Inferior parietal cortex (tissue), 1 donor: ENCODE data around the gene DYNC2I2.

ENCODE experiments used
- DNase-seq: peaks from one replicate; pipeline ENCODE4 v3.0.0-alpha.2; 2016; ENCODE audit errors: extremely low spot score

Gene DYNC2I2

GRCh38 chr9:128636024-128636390 is 20.6 kb downstream of the DYNC2I2 start:
- no peak for DNase-seq

- DNase-seq = no peak
Observed at GRCh38 chr9:128635266-128636023, 21.2 kb downstream of the DYNC2I2 start.

GRCh38 chr9:128634651-128635262 is 21.9 kb downstream of the DYNC2I2 start:
- no peak for DNase-seq

GRCh38 chr9:128634111-128634510 is 22.5 kb downstream of the DYNC2I2 start:
- DNase-seq = no peak

- no peak for DNase-seq
Observed at GRCh38 chr9:128633601-128634000, 23.0 kb downstream of the DYNC2I2 start.

- no peak for DNase-seq
Observed at GRCh38 chr9:128633057-128633456, 23.6 kb downstream of the DYNC2I2 start.

DNA sequence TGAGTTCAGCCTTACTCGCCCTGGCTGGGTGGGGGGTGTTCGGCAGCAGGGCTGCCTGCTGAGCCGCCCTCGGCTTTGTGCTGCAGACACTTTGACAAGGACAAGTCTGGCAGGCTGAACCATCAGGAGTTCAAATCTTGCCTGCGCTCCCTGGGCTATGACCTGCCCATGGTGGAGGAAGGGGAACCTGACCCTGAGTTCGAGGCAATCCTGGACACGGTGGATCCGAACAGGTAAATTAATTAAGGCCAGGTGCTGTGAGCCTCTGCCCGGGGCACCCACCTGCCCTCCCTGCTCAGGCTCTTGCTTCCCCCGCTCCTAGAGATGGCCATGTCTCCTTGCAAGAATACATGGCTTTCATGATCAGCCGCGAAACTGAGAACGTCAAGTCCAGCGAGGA is 24.2 kb downstream of the DYNC2I2 start:
- no peak for DNase-seq

- no peak for DNase-seq
Observed at GRCh38 chr9:128632066-128632465, 24.6 kb downstream of the DYNC2I2 start.

DNA sequence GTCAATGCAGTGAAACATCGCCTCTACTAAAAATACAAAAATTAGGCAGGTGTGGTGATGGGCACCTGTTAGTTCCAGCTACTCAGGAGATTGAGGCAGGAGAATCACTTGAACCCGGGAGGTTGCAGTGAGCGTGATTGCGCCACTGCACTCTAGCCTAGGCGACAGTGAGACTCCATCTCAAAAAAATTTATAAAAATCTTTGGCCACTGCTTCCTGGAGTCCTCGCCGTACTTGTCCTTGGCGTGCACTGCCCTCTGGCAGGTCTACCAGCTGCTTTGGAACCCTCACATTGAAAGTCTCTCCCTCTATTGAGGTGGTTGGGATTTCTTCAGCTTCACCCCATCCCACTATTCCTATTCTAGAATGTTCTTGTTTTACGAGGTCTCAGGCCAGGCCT is 25.0 kb downstream of the DYNC2I2 start:
- no peak for DNase-seq

GRCh38 chr9:128629852-128630545 is 26.6 kb downstream of the DYNC2I2 start:
- no peak for DNase-seq

DNA sequence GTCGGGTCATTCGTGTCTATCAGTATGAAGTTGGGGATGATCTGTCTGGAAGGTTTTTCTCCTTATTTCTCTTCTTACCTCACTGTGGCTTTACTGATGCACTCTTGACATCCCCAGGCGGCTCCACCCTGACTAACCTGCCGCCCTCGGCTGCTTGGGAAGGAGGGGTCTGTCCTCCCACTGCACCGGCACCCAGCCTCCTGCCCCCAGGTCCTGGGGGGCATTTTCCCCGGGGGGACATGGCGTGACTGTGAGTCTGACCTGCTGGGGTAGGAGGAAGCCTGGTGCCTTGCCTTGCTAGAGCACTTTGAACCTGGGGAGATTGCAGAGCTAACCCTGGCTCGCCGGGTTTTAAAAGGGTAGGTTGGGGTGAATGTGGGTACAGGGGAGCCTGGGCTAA is 27.5 kb downstream of the DYNC2I2 start:
- DNase-seq = no peak

- DNase-seq = no peak
Observed at GRCh38 chr9:128628471-128629048, 28.1 kb downstream of the DYNC2I2 start.

GRCh38 chr9:128627906-128628305 is 28.7 kb downstream of the DYNC2I2 start:
- DNase-seq = no peak

DNA sequence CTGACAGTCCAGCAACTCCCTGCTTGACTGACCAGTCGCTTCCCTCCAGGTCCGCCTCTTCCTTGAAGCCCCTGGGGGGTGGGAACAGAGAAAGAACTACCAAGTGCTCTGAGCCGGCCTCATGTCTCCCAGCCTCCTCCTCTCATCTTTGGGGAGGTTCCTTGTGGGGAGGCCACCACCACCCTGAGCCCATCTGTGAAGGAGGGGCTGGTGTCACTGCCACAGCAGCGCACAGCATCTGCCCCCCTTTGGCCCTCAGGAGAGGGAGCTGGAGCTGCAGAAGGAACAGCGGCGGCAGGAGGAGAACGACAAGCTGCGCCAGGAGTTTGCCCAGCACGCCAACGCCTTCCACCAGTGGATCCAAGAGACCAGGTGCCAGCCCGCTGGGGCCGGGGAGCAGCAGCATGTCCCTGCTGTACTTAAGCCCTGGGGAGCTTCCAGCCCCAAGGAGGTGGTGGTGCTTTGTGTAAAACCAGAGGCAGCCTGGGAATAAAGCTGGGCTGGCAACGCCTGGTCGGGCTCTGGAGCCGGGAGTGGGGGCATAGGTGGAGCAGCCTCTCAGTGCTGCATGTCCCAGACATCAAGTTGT is 29.4 kb downstream of the DYNC2I2 start:
- no peak for DNase-seq

GRCh38 chr9:128626181-128626580 is 30.5 kb downstream of the DYNC2I2 start:
- DNase-seq = no peak

DNA sequence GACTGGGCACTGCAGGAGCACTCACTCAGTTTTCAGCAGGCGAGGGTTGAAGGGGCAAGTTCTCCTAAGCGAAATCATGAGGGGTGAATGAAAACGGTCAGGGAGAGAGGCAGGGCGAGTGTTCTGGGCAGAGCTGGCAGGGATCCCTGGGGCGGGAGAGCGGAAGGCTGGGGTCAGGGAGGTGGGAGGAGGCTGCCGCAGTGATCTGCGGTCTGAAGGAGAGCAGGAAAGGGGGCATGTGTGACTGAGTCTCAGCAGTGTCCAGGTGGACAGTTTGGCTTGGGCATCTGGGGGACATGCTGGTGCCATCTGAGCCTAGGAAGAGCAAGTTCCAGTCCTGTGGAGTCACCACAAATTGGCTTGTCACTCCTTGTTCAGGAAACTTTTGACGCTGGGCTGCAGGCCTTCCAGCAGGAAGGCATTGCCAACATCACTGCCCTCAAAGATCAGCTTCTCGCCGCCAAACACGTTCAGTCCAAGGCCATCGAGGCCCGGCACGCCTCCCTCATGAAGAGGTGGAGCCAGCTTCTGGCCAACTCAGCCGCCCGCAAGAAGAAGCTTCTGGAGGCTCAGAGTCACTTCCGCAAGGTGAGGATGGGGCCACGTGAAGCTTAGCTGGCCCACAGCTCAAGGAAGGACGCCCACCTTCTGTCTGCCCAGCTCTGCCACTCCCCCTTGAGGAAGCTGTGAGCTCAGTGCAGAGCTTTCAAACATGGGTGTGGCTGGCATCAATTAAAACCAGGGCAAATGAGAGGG is 31.1 kb downstream of the DYNC2I2 start:
- DNase-seq = no peak

DNA sequence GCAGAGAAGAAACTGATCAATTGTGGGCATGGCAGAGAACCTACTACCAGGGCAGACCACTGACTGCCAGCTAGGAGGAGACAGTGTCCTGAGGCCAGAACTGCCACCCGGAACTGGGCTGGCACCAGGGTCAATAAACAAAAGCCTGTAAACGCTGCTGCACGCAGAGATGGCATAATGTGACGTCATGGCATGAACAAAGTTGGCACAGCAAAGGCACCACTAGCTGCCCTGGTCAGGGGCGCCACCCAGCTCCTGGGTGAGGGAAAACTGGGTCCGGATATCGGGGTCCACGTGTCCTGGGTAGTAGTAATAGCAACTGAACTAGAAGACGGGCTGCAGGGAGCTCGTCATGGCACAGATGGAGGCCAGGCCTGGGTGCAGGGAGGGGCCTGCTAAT is 32.1 kb downstream of the DYNC2I2 start:
- DNase-seq = no peak

DNA sequence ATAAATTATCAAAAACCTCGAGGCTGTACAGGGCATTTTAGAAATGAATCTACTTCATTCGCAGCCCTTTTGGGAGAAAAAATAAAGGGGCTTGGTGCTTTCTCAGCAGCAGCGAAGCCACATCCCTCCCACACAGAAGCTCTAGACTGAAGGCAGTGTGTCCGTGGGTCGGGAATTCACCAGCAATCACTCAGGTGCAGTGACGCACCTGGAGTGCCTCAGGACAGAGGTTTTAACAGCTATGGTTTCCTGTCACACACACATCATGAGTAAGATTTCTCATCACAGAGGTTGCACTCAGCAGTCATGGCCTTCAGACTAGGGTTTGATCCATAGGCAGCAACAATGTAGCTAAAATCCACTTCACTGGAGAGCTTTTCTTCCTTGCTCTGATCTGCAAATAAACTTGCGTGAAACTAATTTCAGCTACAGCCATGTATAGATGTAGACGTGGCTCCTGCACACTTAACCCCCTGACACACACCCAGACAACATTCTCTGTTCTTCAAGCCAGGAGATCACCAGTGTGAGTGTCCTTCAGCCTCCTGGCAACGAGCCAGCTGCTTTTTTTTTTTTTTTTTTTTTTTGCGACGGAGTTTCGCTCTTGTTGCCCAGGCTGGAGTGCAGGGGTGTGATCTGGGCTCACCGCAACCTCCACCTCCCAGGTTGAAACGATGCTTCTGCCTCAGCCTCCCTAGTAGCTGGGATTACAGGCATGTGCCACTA is 34.8 kb downstream of the DYNC2I2 start:
- DNase-seq = no peak

GRCh38 chr9:128619779-128620178 is 36.9 kb downstream of the DYNC2I2 start:
- no peak for DNase-seq

DNA sequence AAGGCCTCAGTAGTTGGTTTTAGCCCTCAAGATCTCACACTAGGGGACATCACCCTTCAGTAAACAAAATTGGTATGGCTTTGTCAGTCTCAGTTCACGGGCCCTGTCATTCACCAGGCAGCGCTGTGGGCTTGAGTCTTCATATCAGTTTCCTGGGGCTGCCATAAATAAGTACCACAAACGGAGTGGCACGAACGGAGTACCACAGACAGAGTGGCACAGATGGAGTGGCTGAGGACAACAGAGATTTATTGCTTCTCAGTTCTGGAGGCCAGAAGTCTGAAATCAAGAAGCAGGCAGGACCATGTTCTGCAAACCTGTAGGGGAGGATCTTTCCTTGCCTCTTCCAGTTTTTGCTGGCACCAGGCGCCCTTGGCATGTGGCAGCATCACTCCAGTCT is 37.5 kb downstream of the DYNC2I2 start:
- no peak for DNase-seq

DNA sequence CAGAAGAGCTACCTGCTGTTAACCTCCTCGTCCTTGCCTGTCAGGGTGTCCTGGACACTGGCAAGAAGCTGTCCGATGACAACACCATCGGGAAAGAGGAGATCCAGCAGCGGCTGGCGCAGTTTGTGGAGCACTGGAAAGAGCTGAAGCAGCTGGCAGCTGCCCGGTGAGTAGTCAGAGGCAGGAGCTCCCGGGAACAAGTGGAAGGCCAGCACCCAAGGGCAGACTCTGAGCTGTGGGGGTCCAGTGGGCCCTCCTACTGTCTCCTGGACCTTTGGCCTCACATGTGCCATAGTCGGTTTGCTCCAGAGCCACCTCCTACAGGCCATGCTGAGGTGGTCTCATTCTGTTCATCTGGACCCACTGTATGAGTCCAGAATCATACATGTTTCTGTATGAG is 38.7 kb downstream of the DYNC2I2 start:
- DNase-seq = no peak
